Endothelial cell of umbilical vein (primary cell): Measurements from ENCODE around the gene NCSTN. TPM values are rescaled to one million over a fixed set of nuclear protein-coding genes. Genes with fewer than 3 reads are reported as not detected.

Experiments used
- BruUV-seq: library from RNA; stranded (reverse); fragments of 400-500 nt; replicated peaks from 2 replicates; lab custom pipeline; 2021; lab: Mats Ljungman, UMichigan
- CTCF ChIA-PET: fragments of 300-600, 350-600 bp; sonication (Branson Sonifier 250); formaldehyde crosslinking; loops from one replicate; lab custom pipeline; 2021; ENCODE audit warnings: antibody characterized with exemption, inconsistent platforms; lab: Charles Lee
- POLR2A ChIA-PET: fragments of 300-600, 350-600 bp; sonication (Branson Sonifier 250); formaldehyde crosslinking; loops from one replicate; lab custom pipeline; 2021; ENCODE audit warnings: antibody characterized with exemption, inconsistent platforms; lab: Charles Lee
- DNase-seq: peaks from one replicate; pipeline ENCODE4 v3.0.0-alpha.2; 2011; ENCODE audit warnings: low read depth, low spot score
- FAIRE-seq: peaks from 2 replicates; lab custom pipeline; 2011; peaks lifted over from hg19 to GRCh38; lab: Jason Lieb, UNC
- H2AFZ ChIP-seq: 2 replicates; pipeline ENCODE4 v1.6.0; 2012; ENCODE audit warnings: low read depth, low read length, control low read depth, inconsistent platforms
- H3K27ac ChIP-seq: 2 replicates; pipeline ENCODE4 v1.5.1; 2011; ENCODE audit warnings: low read depth, mild to moderate bottlenecking, control low read depth, low read length, moderate library complexity; ENCODE audit not compliant: insufficient read depth
- H3K27me3 ChIP-seq, 2 experiments: 2 replicates each; pipeline versions ENCODE4 v1.6.0 to v1.6.1; 2011; ENCODE audit warnings: low read length in 2 of 2, mixed read lengths in 1 of 2; ENCODE audit not compliant: control insufficient read depth in 2 of 2, insufficient read depth in 2 of 2
- H3K36me3 ChIP-seq, 2 experiments: 2 replicates in 1 of 2; 3 replicates in 1 of 2; pipeline ENCODE4 v1.5.1; 2011; ENCODE audit warnings: low read length in 2 of 2, mild to moderate bottlenecking in 1 of 2, moderate library complexity in 1 of 2; ENCODE audit not compliant: control insufficient read depth in 2 of 2, insufficient read depth in 2 of 2; ENCODE audit errors: extremely low read depth in 1 of 2
- H3K4me1 ChIP-seq: 3 replicates; pipeline ENCODE4 v1.5.1; 2011; ENCODE audit warnings: mild to moderate bottlenecking, low read length; ENCODE audit not compliant: control insufficient read depth, insufficient read depth; ENCODE audit errors: extremely low read depth
- H3K4me2 ChIP-seq: 2 replicates; pipeline ENCODE4 v1.6.1; 2011; ENCODE audit warnings: low read length, control low read depth, mixed read lengths; ENCODE audit not compliant: insufficient read depth
- H3K4me3 ChIP-seq, 3 experiments: fragments of 200-600 bp in 1 of 3; sonication (generic), shearing (Covaris generic) in 1 of 3; replicated peaks in 1 of 3; 2 replicates each; pipeline ENCODE4 v1.5.1; 2011 to 2016; ENCODE audit warnings: control low read depth in 3 of 3, low read length in 3 of 3, mild to moderate bottlenecking in 2 of 3, inconsistent platforms in 1 of 3, low read depth in 1 of 3, moderate library complexity in 1 of 3; ENCODE audit not compliant: insufficient read depth in 1 of 3
- H3K79me2 ChIP-seq: 2 replicates; pipeline ENCODE4 v1.6.0; 2012; ENCODE audit warnings: low read length, inconsistent platforms; ENCODE audit not compliant: control insufficient read depth, insufficient read depth
- H3K9ac ChIP-seq: replicated peaks from 2 replicates; pipeline ENCODE3; 2011; ENCODE audit warnings: low read length, control low read depth; ENCODE audit not compliant: insufficient read depth; ENCODE audit errors: extremely low read depth
- H3K9me1 ChIP-seq: replicated peaks from 3 replicates; pipeline ENCODE4 v1.6.0; 2011; ENCODE audit warnings: mild to moderate bottlenecking, low read length; ENCODE audit not compliant: control insufficient read depth, insufficient read depth; ENCODE audit errors: extremely low read depth
- H3K9me3 ChIP-seq: replicated peaks from 2 replicates; pipeline ENCODE4 v1.5.1; 2012; ENCODE audit warnings: low read length, inconsistent platforms; ENCODE audit not compliant: control insufficient read depth, insufficient read depth
- H4K20me1 ChIP-seq: replicated peaks from 2 replicates; pipeline ENCODE3; 2011; ENCODE audit warnings: mild to moderate bottlenecking, low read length; ENCODE audit not compliant: control insufficient read depth, insufficient read depth; ENCODE audit errors: extremely low read depth
- CTCF ChIP-seq, 2 donors: IDR thresholded peaks; 1 replicate in 1 of 2; 2 replicates in 1 of 2; pipeline ENCODE4 v1.5.1; 2011; ENCODE audit warnings: low read length in 2 of 2, mild to moderate bottlenecking in 2 of 2, moderate library complexity in 2 of 2, control low read depth in 1 of 2, inconsistent platforms in 1 of 2, low read depth in 1 of 2; ENCODE audit not compliant: insufficient read depth in 1 of 2; ENCODE audit errors: extremely low read depth in 1 of 2
- EZH2 ChIP-seq: IDR thresholded peaks from 2 replicates; pipeline ENCODE4 v1.6.1; 2012; ENCODE audit warnings: borderline replicate concordance, low read depth, mild to moderate bottlenecking, moderate library complexity, low read length, inconsistent platforms; ENCODE audit not compliant: severe bottlenecking
- FOS ChIP-seq: IDR thresholded peaks from 2 replicates; pipeline ENCODE4 v1.6.1; 2011; ENCODE audit warnings: mild to moderate bottlenecking, low read length, moderate library complexity, borderline replicate concordance; ENCODE audit not compliant: insufficient read depth
- GATA2 ChIP-seq: IDR thresholded peaks from 2 replicates; pipeline ENCODE4 v1.7.0; 2011; ENCODE audit warnings: low read depth, mild to moderate bottlenecking, moderate library complexity, mixed read lengths, low read length; ENCODE audit not compliant: insufficient read length, insufficient read depth
- JUN ChIP-seq: IDR thresholded peaks from 2 replicates; pipeline ENCODE4 v1.6.1; 2011; ENCODE audit warnings: borderline replicate concordance, low read depth; ENCODE audit not compliant: insufficient read length, insufficient read depth
- MAX ChIP-seq: IDR thresholded peaks from 2 replicates; pipeline ENCODE4 v1.6.1; 2011; ENCODE audit not compliant: insufficient read depth, insufficient read length
- MYC ChIP-seq: IDR thresholded peaks from one replicate; pipeline ENCODE4 v1.6.1; 2011; ENCODE audit warnings: mild to moderate bottlenecking, low read depth, low read length
- POLR2A ChIP-seq: IDR thresholded peaks from 2 replicates; pipeline ENCODE4 v1.6.1; 2012; ENCODE audit warnings: low read depth, mild to moderate bottlenecking, control low read depth, low read length
- POLR2AphosphoS5 ChIP-seq: IDR thresholded peaks from 2 replicates; pipeline ENCODE4 v1.6.1; 2012; ENCODE audit warnings: low read depth, mild to moderate bottlenecking, control low read depth, low read length, moderate library complexity; ENCODE audit not compliant: insufficient read depth
- dilution Hi-C: fragments of 300-500 bp; cut with MboI; formaldehyde crosslinking; loops from one replicate; pipeline ENCODE4 v1.15.0; 2019; ENCODE audit warnings: low sequenced_read_pairs; ENCODE audit not compliant: extremely low pct_ligation_motif_present
- intact Hi-C: fragments of 100-400 bp; cut with micrococcal nuclease; formaldehyde crosslinking; loops from one replicate; pipeline ENCODE4 v1.10.0; 2022
- polyA plus RNA-seq, 4 experiments: library from polyadenylated mRNA; depleted of rRNA in 3 of 4; stranded (reverse) in 3 of 4; unstranded in 1 of 4; fragments of >200 nt; gene quantifications; 2 replicates each; pipeline versions ENCODE4 v1.2.1 to v1.2.3, GENCODE V29; 2011 to 2012; ENCODE audit warnings: missing spikeins in 1 of 4
- total RNA-seq: library from RNA; stranded (reverse); gene quantifications from 2 replicates; pipeline ENCODE4 v1.2.3, GENCODE V29; 2021

The NCSTN gene
- total and polyA plus RNA-seq, 2 donors (not counting 3 experiments of a cell fraction or from before 2014, with no cell fraction given), result 92.5 to 199 TPM

GRCh38 chr1:160352555-160352954, 9.4 kb downstream of the NCSTN start:
- BruUV-seq, result no TSS peak
- Histone ChIP-seq H3K9me1 (no peaks in the 10 kb centered on the region), H3K4me2 (no peak overlapping the region), H3K4me1 (no peaks in the 10 kb centered on the region), H3K9me3 (no peaks in the 10 kb centered on the region), H4K20me1 (no peaks in the 10 kb centered on the region), H3K79me2 (no peaks in the 10 kb centered on the region), H3K4me3 (no peak overlapping the region), H3K27me3 (no peaks in the 10 kb centered on the region), H2AFZ (no peak overlapping the region), H3K36me3 (peaks cover 37 to 67% of the 10 kb centered on the region in 2 experiments), H3K27ac (no peak overlapping the region), H3K9ac (no peak overlapping the region)
- dilution Hi-C loops (no loop called here), intact Hi-C loops (no loop called here)
- ChIA-PET POLR2A (interaction anchor here (0.8 kb wide), 1 partner anchor 12 kb away, joined by 3 read pairs; no protein-coding TSS in a partner anchor), CTCF (interaction anchor here (1.0 to 8.9 kb wide), 3 partner anchors 10 to 24 kb away, joined by 3 to 100 read pairs (median 3); no protein-coding TSS in a partner anchor)
- no peak for FAIRE-seq
- DNase-seq, result no peak
- no peak for TF ChIP-seq EZH2
- TF ChIP-seq JUN, result no peak

GRCh38 chr1:160353223-160353622, 10.0 kb downstream of the NCSTN start:
- Histone ChIP-seq H4K20me1 (no peaks in the 10 kb centered on the region), H2AFZ (no peak overlapping the region), H3K4me3 (no peak overlapping the region), H3K79me2 (no peaks in the 10 kb centered on the region), H3K9ac (no peak overlapping the region), H3K27ac (no peak overlapping the region), H3K9me1 (no peaks in the 10 kb centered on the region), H3K4me1 (no peaks in the 10 kb centered on the region), H3K9me3 (no peaks in the 10 kb centered on the region), H3K27me3 (no peaks in the 10 kb centered on the region), H3K36me3 (peaks cover 37 to 68% of the 10 kb centered on the region in 2 experiments), H3K4me2 (no peak overlapping the region)
- intact Hi-C loops, result no loop called here
- dilution Hi-C loops, result no loop called here
- FAIRE-seq (no peak), DNase-seq (no peak)
- BruUV-seq, result no TSS peak
- ChIA-PET CTCF (interaction anchor here (1.0 to 8.9 kb wide), 6 partner anchors 9 to 68 kb away, joined by 3 to 100 read pairs (median 5); no protein-coding TSS in a partner anchor), POLR2A (interaction anchor here (0.8 kb wide), 1 partner anchor 11 kb away, joined by 3 read pairs; no protein-coding TSS in a partner anchor)
- no peak for TF ChIP-seq MAX
- no peak for TF ChIP-seq FOS
- no peak for TF ChIP-seq MYC
- TF ChIP-seq CTCF (IDR thresholded peaks at IDR 0.05; ENCODE audit: extremely low read depth in 1 of 2, insufficient read depth in 1 of 2, low read depth in 1 of 2, low read length in 2 of 2), result no peak
- TF ChIP-seq JUN, result no peak
- no peak for TF ChIP-seq GATA2
- no peak for TF ChIP-seq POLR2A
- no peak for TF ChIP-seq POLR2AphosphoS5
- no peak for TF ChIP-seq EZH2
